ENCODE results near the gene CPSF2. TPM values are rescaled to one million over a fixed set of nuclear protein-coding genes. Genes with fewer than 3 reads are reported as not detected.

Gene CPSF2
- total RNA-seq, 1 experiment from 2014 or later = 80.3 TPM

- TF ChIP-seq CTCF (IDR thresholded peaks at IDR 0.05; ENCODE audit: insufficient read depth in 1 of 2, low read depth in 1 of 2, low read length in 1 of 2, severe bottlenecking in 1 of 2, unreplicated experiment in 1 of 2) = no peak
- DNase-seq = peak in 1 of 2 experiments; percentile 39
- peaks cover 42% of the 10 kb centered on the region for H3K36me3 Mint-ChIP-seq (ENCODE audit: insufficient read depth, unreplicated experiment)
- H3K27me3 Mint-ChIP-seq (ENCODE audit: insufficient read depth, unreplicated experiment) = no peaks in the 10 kb centered on the region
- intact Hi-C loops (cut with micrococcal nuclease; ENCODE audit: unreplicated experiment) = no loop called here
- no TSS peak for BruUV-seq (replicated peaks)
- H3K4me1 ChIP-seq = peaks cover 3% of the 10 kb centered on the region; the same call in 1 of the 2 replicates
- no peaks in the 10 kb centered on the region for H3K9me3 ChIP-seq
- peaks cover 14% of the 10 kb centered on the region for H3K4me1 Mint-ChIP-seq (ENCODE audit: low read depth, unreplicated experiment)
- no peaks in the 10 kb centered on the region for H3K27me3 ChIP-seq (replicated peaks; ENCODE audit: control insufficient read depth, insufficient read depth, low read length)
- ChIA-PET POLR2A (interaction anchor here (0.5 to 2.0 kb wide), 4 partner anchors 16 to 559 kb away, joined by 3 to 25 read pairs (median 6); partner anchors contain the start of gene ATXN3), CTCF (interaction anchor here (1.2 to 3.9 kb wide), 3 partner anchors 12 to 18 kb away, joined by 3 to 35 read pairs (median 5); partner anchors contain the start of gene ATXN3)
- peak overlapping the region; percentile 91 for H3K4me3 Mint-ChIP-seq (ENCODE audit: unreplicated experiment)
- peak overlapping the region; percentile 98 for H3K4me3 ChIP-seq (ENCODE audit: low read depth, low read length)
- peak overlapping the region; percentile 99 for H3K27ac Mint-ChIP-seq (ENCODE audit: unreplicated experiment)
- no peaks in the 10 kb centered on the region for H3K9me3 Mint-ChIP-seq (ENCODE audit: unreplicated experiment)
- no peaks in the 10 kb centered on the region; the same call in 1 of the 2 replicates for H3K36me3 ChIP-seq (ENCODE audit: control insufficient read depth, insufficient read depth, low read length)
These were observed 545 bp downstream of the CPSF2 start for GRCh38 chr14:92122351-92122677.

GRCh38 chr14:92122761-92123160 lies 992 bp downstream of the CPSF2 start:
- BruUV-seq (replicated peaks) = no TSS peak
- peak overlapping the region; percentile 98 for H3K4me3 ChIP-seq (ENCODE audit: low read depth, low read length)
- Mint-ChIP-seq H3K27ac (ENCODE audit: unreplicated experiment) (peak overlapping the region; percentile 99), H3K27me3 (ENCODE audit: insufficient read depth, unreplicated experiment) (no peaks in the 10 kb centered on the region), H3K36me3 (ENCODE audit: insufficient read depth, unreplicated experiment) (peaks cover 42% of the 10 kb centered on the region), H3K4me3 (ENCODE audit: unreplicated experiment) (peak overlapping the region; percentile 91), H3K9me3 (ENCODE audit: unreplicated experiment) (no peaks in the 10 kb centered on the region), H3K4me1 (ENCODE audit: low read depth, unreplicated experiment) (peaks cover 18% of the 10 kb centered on the region)
- H3K36me3 ChIP-seq (ENCODE audit: control insufficient read depth, insufficient read depth, low read length) = no peaks in the 10 kb centered on the region; the same call in 1 of the 2 replicates
- POLR2A ChIA-PET = interaction anchor here (0.7 to 2.0 kb wide), 2 partner anchors 16 to 558 kb away, joined by 4 to 25 read pairs; partner anchors contain the start of gene ATXN3
- DNase-seq = no peak
- no peak for TF ChIP-seq CTCF (IDR thresholded peaks at IDR 0.05; ENCODE audit: insufficient read depth in 1 of 2, low read depth in 1 of 2, low read length in 1 of 2, severe bottlenecking in 1 of 2, unreplicated experiment in 1 of 2)
- peaks cover 3% of the 10 kb centered on the region; the same call in 1 of the 2 replicates for H3K4me1 ChIP-seq
- CTCF ChIA-PET = interaction anchor here (1.2 to 3.9 kb wide), 2 partner anchors 12 to 16 kb away, joined by 3 to 35 read pairs; partner anchors contain the start of gene ATXN3
- no peaks in the 10 kb centered on the region for H3K27me3 ChIP-seq (replicated peaks; ENCODE audit: control insufficient read depth, insufficient read depth, low read length)
- H3K9me3 ChIP-seq = no peaks in the 10 kb centered on the region
- intact Hi-C loops (cut with micrococcal nuclease; ENCODE audit: unreplicated experiment) = no loop called here

GRCh38 chr14:92134456-92134855 lies 12.7 kb downstream of the CPSF2 start:
- POLR2A ChIA-PET = no interaction called here
- CTCF ChIA-PET = no interaction called here
- H3K9me3 Mint-ChIP-seq (ENCODE audit: unreplicated experiment) = no peaks in the 10 kb centered on the region
- intact Hi-C loops (cut with micrococcal nuclease; ENCODE audit: unreplicated experiment) = no loop called here
- no peak for TF ChIP-seq CTCF (IDR thresholded peaks at IDR 0.05; ENCODE audit: insufficient read depth in 1 of 2, low read depth in 1 of 2, low read length in 1 of 2, severe bottlenecking in 1 of 2, unreplicated experiment in 1 of 2)
- Histone ChIP-seq H3K27me3 (replicated peaks; ENCODE audit: control insufficient read depth, insufficient read depth, low read length) (no peaks in the 10 kb centered on the region), H3K4me3 (ENCODE audit: low read depth, low read length) (no peak overlapping the region), H3K9me3 (no peaks in the 10 kb centered on the region), H3K4me1 (no peaks in the 10 kb centered on the region), H3K36me3 (ENCODE audit: control insufficient read depth, insufficient read depth, low read length) (no peaks in the 10 kb centered on the region)
- no peaks in the 10 kb centered on the region for H3K27me3 Mint-ChIP-seq (ENCODE audit: insufficient read depth, unreplicated experiment)
- no peak overlapping the region for H3K4me3 Mint-ChIP-seq (ENCODE audit: unreplicated experiment)
- no peak for DNase-seq
- H3K36me3 Mint-ChIP-seq (ENCODE audit: insufficient read depth, unreplicated experiment) = peaks cover 52% of the 10 kb centered on the region
- no peak overlapping the region for H3K27ac Mint-ChIP-seq (ENCODE audit: unreplicated experiment)
- BruUV-seq (replicated peaks) = no TSS peak
- H3K4me1 Mint-ChIP-seq (ENCODE audit: low read depth, unreplicated experiment) = no peaks in the 10 kb centered on the region
